ENCODE measurements around the gene ACP2.

Gene ACP2

GRCh38 chr11:47235163-47235562 lies 13.5 kb downstream of the ACP2 start:
- no peak for DNase-seq (ENCODE audit: low read depth in 2 of 2)
- TF ChIP-seq, protein P1, sequence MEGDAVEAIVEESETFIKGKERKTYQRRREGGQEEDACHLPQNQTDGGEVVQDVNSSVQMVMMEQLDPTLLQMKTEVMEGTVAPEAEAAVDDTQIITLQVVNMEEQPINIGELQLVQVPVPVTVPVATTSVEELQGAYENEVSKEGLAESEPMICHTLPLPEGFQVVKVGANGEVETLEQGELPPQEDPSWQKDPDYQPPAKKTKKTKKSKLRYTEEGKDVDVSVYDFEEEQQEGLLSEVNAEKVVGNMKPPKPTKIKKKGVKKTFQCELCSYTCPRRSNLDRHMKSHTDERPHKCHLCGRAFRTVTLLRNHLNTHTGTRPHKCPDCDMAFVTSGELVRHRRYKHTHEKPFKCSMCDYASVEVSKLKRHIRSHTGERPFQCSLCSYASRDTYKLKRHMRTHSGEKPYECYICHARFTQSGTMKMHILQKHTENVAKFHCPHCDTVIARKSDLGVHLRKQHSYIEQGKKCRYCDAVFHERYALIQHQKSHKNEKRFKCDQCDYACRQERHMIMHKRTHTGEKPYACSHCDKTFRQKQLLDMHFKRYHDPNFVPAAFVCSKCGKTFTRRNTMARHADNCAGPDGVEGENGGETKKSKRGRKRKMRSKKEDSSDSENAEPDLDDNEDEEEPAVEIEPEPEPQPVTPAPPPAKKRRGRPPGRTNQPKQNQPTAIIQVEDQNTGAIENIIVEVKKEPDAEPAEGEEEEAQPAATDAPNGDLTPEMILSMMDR (IDR thresholded peaks at IDR 0.05; ENCODE audit: low read depth, low read length): no peak
- H3K4me3 ChIP-seq (replicated peaks in 1 of 2; ENCODE audit: low read depth in 2 of 2, low read length in 2 of 2): no peak overlapping the region

DNA sequence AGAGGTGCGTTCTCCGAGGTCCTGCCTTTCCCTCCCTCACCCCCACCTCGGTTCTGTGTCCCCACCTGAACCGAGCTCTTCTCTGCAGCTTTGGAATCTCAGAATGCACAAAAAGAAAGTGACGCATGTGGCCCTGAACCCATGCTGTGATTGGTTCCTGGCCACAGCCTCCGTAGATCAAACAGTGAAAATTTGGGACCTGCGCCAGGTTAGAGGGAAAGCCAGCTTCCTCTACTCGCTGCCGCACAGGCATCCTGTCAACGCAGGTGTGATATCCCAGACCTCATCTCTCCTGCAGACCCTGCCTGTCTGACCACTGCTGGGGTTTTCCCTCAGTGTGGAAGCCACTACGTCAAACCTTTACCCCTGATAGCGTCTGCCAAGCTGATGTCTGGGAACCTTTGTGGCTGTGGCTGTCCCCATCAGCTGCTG lies 13.9 kb downstream of the ACP2 start:
- TF ChIP-seq, protein P1 (IDR thresholded peaks at IDR 0.05; ENCODE audit: low read depth, low read length): no peak
- H3K4me3 ChIP-seq (replicated peaks in 1 of 2; ENCODE audit: low read depth in 2 of 2, low read length in 2 of 2): peak overlapping the region in 1 of 2 donors; percentile 24
- peak; percentile 48 to 64 for DNase-seq (ENCODE audit: low read depth in 2 of 2)

GRCh38 chr11:47233989-47234668 lies 14.5 kb downstream of the ACP2 start:
- peak; percentile 85 to 91 for DNase-seq (ENCODE audit: low read depth in 2 of 2)
- H3K4me3 ChIP-seq (replicated peaks in 1 of 2; ENCODE audit: low read depth in 2 of 2, low read length in 2 of 2): peak overlapping the region in 1 of 2 donors; percentile 24
- TF ChIP-seq, protein P1 (IDR thresholded peaks at IDR 0.05; ENCODE audit: low read depth, low read length): peak; percentile 46

DNA sequence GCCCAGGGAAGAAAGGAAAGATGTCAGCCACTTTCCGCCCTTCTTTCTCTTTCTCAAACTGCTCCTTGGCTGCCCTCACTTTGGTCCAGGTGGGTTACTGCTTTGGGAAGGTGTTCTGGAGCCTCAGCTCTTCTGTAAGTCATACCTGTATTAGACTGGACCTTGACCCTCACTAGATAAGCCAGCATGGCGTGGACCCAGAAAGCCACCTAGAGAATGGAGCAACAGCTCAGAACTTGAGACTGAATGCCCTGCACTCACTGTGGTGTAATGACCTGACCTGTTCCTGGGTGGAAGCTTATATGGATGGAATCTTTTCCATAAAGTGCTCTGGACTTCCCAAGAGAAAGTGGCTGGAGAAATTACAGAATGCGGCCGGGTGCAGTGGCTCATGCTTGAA lies 15.6 kb downstream of the ACP2 start:
- TF ChIP-seq, protein P1 (IDR thresholded peaks at IDR 0.05; ENCODE audit: low read depth, low read length): no peak
- no peak overlapping the region for H3K4me3 ChIP-seq (replicated peaks in 1 of 2; ENCODE audit: low read depth in 2 of 2, low read length in 2 of 2)
- DNase-seq (ENCODE audit: low read depth in 2 of 2): no peak

DNA sequence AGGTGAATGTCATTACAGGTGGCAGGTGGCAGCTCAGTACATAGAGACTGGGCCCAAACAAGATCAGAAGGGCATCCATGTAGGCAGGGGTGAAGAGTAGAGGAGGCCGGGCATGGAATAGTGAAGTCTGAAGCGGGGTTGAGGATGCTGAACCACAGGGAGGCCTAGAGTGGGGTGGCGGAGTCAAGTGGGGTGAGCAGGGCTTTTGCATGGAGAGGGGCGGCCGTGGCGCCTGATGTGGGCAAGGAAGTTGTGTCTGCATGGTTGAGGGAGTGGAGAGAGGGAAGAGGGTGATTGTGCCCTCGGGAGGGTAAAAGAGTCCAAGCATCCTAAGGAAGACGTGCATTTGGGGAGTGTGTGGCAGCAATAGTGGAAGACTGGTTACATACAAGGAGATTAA lies 19.5 kb downstream of the ACP2 start:
- no peak for DNase-seq (ENCODE audit: low read depth in 2 of 2)
- TF ChIP-seq, protein P1 (IDR thresholded peaks at IDR 0.05; ENCODE audit: low read depth, low read length): no peak
- H3K4me3 ChIP-seq (replicated peaks in 1 of 2; ENCODE audit: low read depth in 2 of 2, low read length in 2 of 2): no peak overlapping the region

DNA sequence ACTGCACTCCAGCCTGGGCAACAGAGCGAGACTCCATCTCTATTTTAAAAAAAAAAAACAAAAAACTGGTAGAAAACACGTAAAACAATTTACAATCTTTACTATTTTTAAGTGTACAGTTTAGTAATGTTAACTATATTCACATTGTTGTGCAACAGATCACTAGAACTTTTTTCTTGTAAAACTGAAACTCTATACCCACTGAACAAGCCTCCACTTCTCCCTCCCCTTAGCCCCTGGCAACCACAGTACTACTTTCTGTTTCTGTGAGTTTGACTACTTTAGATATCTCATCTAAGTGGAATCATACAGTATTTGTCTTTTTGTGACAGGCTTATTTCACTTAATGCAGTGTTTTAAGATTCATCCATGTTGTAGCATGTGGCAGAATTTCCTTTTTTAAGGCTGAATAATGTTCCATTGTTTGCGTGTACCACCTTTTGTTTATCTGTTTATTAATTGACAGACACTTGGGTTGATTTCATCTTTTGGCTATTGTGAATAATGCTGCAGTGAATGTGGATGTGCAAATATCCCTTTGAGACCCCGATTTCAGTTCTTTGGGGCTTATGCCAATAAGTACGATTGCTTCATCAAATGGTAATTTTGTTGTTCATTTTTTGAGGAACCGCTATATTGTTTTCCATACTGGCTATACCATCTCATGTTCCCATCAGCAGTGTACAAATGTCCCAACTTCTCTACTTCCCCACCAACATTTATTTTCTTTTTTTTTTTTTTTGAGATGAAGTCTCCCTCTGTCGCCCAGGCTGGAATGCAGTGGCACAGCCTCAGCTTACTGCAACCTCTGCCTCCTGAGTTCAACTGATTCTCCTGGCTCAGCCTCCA lies 22.8 kb downstream of the ACP2 start:
- TF ChIP-seq, protein P1 (IDR thresholded peaks at IDR 0.05; ENCODE audit: low read depth, low read length): no peak
- H3K4me3 ChIP-seq (replicated peaks in 1 of 2; ENCODE audit: low read depth in 2 of 2, low read length in 2 of 2): no peak overlapping the region
- DNase-seq (ENCODE audit: low read depth in 2 of 2): no peak
